Measurements from ENCODE around the gene SORBS1.

Gene SORBS1

DNA sequence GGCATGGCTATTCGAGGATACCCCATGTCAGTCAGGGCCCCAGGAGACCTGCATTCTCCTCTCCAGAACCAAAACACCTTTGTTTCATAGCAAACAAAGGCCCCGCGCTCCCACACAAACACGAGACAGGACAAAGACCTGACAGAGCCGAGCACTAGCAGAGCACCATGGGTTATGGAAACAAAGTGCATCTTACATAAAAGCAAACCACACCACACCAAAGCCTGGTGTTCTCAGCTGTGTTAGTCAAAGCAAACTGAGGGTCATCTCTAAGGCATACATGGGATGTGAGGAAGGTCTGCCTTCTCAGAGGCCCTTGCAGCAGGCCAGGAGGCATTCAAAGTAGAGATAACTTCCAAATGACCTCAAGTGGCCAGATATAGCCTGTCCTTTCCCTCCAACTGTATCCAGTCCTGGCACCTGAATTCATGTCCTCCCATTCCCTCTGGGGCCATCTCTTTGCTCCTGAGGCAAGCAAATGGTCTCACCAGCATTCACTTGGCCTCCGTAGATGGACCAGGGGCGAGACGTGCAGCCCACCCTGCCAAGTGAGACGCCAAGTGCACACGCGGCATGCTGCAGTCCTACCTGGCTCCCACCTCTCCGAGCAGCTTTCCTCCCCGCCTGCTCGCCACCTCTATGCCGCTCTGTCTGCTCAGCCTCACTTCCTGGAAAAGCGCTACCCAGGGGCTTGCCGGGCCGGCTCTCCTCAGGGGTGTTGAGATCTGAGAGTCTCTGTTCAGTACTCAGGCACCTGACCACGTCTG is 225.1 kb downstream of the SORBS1 start:
- no peak for DNase-seq

DNA sequence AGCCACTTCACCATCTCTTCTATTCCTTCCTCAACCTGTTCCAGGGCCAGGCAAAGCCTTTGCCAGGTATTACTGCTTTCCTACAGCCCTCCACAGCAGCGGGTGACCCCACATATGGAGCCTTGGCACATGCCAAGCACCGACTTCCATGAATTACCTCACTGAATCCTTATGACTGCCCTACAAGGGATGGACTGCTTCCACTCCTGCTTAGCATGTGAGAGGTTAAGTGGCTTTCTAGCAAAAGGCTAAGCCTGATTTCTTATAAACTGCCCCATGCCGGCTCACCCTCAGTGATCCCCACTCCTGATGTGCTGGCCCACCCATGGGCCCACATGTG is 226.4 kb downstream of the SORBS1 start:
- DNase-seq = no peak

GRCh38 chr10:95333997-95334804 is 227.0 kb downstream of the SORBS1 start:
- DNase-seq = no peak

DNA sequence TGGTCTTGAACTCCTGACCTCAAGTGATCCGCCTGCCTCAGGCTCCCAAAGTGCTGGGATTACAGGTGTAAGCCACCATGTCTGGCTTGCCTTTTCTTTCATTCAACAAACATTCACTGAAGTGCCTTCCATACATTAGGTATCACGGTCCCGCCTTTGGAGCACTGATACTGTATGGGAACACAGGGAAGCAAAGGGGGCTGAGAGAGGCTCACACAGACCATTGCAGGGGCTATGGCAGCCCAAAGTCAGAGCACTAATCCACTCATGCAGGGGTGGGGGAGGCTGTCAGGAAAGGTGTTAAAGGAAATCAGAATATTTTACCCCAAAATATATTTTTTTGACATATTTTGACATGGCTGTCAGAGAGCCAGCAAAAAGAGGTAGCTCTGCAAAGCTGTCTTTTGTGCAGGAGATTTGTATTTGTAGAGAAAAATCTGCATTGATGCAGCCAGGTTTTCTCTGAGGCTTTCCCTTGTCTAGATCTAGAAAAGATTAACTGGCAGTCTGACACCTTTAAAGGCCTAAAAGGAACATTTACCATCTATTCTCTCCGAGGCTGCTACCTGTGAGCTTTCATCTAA is 228.4 kb downstream of the SORBS1 start:
- DNase-seq = no peak

GRCh38 chr10:95331596-95332130 is 229.5 kb downstream of the SORBS1 start:
- no peak for DNase-seq

DNA sequence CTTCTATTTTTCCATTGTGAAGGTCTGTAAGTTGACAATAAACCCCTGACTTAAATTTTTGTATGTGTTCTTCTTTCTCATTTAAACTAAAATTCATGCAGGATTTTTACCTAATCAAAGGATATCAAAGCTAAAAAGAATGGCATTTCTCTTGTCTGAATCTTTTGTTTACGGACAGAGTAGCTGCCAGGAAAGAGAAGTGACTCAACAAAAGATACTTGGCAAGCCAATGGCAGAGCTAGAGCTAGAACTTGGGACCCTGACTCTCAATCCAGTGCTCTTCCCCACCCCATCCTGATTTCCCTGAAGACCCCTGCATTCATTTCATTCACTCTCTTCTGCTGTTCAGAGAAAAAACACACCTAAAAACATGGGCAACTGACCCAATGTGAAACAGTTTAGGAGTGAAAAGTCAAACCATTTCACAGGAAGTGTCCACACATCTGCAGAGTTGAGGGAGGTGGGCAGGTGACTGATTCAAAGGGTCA is 230.2 kb downstream of the SORBS1 start:
- DNase-seq = no peak

GRCh38 chr10:95329296-95329695 is 231.9 kb downstream of the SORBS1 start:
- no peak for DNase-seq

GRCh38 chr10:95328013-95328412 is 233.2 kb downstream of the SORBS1 start:
- no peak for DNase-seq

GRCh38 chr10:95327367-95327766 is 233.8 kb downstream of the SORBS1 start:
- no peak for DNase-seq

DNA sequence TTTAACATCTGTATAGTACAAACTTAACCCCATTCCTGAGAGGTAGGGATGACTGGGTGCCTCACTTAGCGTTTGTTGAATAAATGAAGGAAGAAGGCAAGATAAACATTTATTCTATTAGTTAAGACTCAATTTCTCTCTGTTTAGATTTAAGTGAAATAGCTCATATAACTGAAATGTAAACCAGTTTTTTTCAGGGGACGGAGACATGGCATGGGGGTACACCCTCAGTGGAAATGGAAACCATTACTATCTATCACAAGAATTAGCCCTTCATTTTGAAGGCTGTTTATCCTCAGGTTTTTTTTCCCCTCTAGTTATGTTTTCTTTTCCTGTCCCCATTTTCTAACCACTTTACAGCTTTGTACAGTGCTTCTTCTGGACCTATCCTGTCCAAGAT is 234.8 kb downstream of the SORBS1 start:
- no peak for DNase-seq

GRCh38 chr10:95325863-95326262 is 235.3 kb downstream of the SORBS1 start:
- no peak for DNase-seq

- no peak for DNase-seq
These were observed 236.5 kb downstream of the SORBS1 start for GRCh38 chr10:95324436-95325268.

DNA sequence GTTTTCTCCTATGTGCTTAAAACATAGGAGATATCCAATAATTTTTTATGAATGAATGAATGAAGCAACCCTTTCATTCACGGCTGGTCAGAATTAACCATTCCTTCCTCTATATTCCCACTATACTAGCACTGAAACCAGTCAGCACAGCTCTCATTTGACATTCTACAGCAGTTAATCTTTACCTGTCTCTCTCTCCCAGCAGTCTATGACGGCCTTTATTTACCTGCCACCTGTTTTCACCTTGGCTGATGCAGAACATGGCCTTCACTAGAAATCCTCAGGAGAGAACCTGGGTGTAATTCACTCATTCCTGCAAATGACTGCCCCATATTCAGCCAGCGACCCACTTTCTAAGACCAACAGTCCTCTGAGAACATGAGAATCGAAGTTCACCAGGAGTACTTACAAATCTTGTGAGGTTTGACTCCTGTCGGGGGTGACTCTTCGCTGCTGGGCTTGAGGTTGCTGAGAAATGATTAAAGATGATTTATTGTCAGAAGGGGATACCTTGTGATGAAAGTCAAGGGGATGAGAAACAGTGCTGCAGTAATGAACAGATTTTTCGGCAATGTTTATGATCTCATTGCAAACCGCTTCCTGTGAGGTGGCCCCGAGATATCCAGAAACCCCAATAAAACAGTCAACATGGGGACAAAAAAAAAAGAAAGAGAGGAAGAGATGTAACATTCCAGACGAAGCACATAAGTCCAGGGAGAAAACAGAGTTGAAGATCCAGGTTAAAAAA is 239.4 kb downstream of the SORBS1 start:
- no peak for DNase-seq

GRCh38 chr10:95319239-95319638 is 241.9 kb downstream of the SORBS1 start:
- no peak for DNase-seq

GRCh38 chr10:95315509-95315908 is 245.7 kb downstream of the SORBS1 start:
- DNase-seq = no peak

DNA sequence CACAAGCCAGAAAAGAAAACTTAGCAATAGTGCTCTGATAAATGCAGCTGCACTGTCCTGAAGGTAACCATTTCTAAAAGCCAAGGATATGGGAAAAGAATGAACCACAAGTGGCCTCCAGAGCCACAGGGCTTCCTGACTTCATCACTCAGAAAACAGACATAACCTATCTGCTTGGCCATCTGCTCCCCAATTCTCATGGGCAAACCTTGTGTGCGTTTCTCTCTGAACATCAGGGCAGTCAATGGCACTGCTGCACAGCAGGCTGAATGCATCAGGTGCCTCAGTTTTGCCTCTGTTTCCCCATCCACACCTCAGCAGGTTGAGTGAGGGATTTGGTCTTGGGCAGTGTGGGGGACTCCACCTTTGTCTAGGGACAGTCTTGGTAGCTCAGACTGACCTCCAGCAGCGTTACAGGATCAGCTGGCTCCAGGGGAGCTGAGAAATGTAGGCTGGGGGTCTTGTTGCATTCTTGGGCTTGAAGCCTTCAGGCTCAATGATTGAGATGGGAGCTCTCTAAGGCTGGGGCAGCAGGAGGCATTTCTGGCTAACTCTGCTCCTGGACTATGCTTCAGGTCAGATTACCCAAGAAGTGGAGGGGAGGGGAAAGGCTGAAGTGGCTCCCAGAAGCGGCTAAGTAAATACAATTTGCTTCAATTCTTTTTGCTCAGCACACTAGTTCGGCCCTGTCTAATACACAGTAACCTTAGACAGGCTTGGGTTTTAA is 246.8 kb downstream of the SORBS1 start:
- no peak for DNase-seq

- DNase-seq = no peak
These were observed 248.1 kb downstream of the SORBS1 start for GRCh38 chr10:95312986-95313495.

DNA sequence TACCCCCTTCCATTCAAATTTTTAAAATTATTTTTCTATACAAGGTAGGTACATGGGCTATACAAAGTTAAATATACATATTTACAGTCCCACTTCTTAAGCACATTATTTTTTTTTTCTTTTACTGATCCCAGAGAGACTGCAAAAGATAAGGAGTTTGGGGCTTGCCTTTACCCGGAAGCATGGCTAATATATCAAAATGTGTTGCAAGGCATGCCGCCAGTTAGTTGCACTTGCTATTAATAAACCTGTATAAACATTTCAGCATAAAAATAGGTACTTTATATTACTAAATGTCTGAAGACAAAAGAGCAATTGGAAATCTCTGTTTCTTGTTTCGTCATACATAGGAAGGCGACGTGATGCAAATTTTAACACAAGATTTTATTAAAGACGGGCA is 248.9 kb downstream of the SORBS1 start:
- no peak for DNase-seq

DNA sequence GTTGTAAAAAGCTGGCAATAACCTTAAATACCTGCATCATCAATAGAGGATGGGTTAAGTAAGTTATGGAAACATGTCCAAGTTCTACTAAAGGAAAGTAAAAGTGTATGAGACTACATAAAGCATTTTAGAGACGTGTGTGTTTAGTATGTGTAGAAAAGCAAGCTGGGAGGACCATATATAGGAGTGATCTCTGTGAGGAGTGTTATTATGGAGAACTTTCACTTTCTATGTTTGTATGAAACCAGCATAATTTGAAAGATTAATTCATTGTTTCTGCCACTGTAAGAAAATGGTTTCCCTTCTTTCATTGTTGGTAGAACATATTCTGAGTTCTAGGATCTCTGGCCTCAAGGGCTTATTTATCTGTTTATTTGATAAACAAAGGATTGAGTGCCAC is 251.2 kb downstream of the SORBS1 start:
- DNase-seq = no peak

DNA sequence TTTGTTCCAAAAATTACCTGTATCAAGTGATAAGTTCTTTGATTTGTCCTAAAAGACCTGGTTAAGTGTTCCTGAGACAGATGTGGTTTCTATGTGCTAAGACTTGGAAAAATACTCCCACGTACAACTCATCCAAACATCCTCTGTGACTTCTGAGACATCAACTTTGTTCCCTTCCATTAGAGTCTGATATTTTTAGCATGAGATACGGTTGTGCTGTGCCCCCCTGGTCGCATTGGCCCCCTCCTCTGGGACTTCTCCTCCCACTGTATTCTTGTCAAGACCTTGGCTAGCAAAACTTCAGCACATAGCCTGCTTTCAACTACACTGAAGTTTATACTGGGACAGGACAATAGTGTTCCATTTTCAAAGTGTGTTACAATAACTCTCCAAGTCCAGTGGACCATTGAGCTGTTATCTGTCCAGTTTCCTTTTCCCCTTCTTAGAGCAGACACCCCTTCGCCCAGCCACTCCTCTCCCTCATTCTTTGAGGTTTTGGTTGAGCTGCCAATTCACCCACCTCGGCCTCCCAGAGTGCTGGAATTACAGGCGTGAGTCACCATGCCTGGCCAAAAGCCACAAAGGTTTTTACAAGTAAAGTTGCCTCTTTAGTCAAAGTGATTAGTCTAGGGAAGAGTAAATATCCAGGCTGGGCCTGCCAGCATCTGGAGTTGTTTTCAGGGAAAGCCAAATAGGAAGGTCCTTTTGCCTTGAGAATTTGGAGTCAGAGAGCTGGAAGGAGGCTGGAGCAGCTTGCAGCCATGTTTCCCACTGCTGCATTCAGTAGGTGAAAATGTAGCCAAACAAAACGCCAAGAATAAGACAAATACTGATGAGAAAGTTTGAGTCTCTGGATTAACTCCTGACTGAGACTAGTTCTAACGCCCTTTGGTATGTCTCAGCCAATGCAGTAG is 252.5 kb downstream of the SORBS1 start:
- no peak for DNase-seq
